ENCODE results near the gene ELP5.

ELP5 gene

GRCh38 chr17:7308625-7309433 lies 56.8 kb downstream of the ELP5 start:
- DNase-seq (ENCODE audit: low spot score) (peak; percentile 67), FAIRE-seq (no peak)

Measured in urothelium cell line (cell line).